Measurements from ENCODE around the gene U2AF1L4.

U2AF1L4 gene

DNA sequence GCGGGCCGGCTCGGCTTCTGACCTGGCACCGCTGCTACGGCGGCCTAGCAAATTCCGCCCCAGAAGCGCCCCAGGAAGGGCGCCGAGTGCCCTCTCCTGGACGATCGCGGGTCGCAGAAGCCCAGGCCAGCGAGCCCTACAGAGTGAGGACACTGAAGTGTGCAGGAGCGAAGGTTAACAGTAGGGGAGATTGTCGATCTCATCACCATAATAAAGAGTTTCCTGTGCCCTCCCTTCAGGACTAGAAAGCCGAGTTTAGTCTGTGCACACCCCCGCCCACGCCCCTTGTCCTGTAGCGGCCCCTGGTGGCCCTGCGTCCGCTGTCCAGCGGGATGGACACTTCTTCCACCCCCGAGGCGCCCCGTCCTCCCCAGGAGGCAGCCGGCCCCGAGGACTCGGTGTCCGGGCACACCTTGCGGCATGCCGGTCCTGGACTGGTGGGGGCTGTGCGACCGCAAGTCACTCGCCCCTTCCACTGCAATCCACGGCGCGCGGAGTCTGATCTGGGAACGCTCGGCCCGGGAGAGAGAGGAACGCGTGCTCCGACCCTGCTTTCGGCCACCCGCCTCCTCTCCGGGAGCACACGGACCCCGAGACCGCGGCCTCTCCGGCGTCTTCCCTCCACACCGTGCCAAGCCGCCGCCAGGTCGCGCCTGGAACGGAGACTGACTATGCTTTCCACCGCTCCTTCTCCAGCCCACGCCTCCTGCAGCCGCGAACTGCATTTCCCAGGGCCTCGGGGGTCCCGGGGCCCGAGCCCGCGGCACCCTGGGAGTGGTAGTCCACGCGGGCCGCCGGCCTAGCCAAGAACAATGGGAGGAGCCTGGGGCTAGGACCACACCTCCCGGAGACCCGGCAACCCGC, 28.2 kb downstream of the U2AF1L4 start:
- TF ChIP-seq BACH2 (CRISPR knock-in tag; IDR thresholded peaks at IDR 0.05; ENCODE audit: borderline replicate concordance) (no peak), RARB (CRISPR knock-in tag; IDR thresholded peaks at IDR 0.05) (no peak), SNAI2 (CRISPR knock-in tag; IDR thresholded peaks at IDR 0.05) (no peak), ISL1 (CRISPR knock-in tag; IDR thresholded peaks at IDR 0.05) (no peak), ZNF70 (CRISPR knock-in tag; IDR thresholded peaks at IDR 0.05) (no peak), ZC3H10 (CRISPR knock-in tag; IDR thresholded peaks at IDR 0.05) (no peak), CSRNP3 (CRISPR knock-in tag; IDR thresholded peaks at IDR 0.05) (no peak), TOX (CRISPR knock-in tag; IDR thresholded peaks at IDR 0.05; ENCODE audit: borderline replicate concordance) (no peak), ZNF8 (CRISPR knock-in tag; IDR thresholded peaks at IDR 0.05) (no peak), POU6F1 (CRISPR knock-in tag; IDR thresholded peaks at IDR 0.05; ENCODE audit: borderline replicate concordance, low read depth) (no peak), GLIS3 (CRISPR knock-in tag; IDR thresholded peaks at IDR 0.05) (no peak), ZFP30 (CRISPR knock-in tag; IDR thresholded peaks at IDR 0.05) (no peak), TCF4 (CRISPR knock-in tag; IDR thresholded peaks at IDR 0.05; ENCODE audit: borderline replicate concordance) (no peak), OSR1 (CRISPR knock-in tag; IDR thresholded peaks at IDR 0.05) (no peak), ZNF565 (CRISPR knock-in tag; conservative IDR thresholded peaks at IDR 0.05; ENCODE audit: low read depth) (no peak), ESRRG (CRISPR knock-in tag; IDR thresholded peaks at IDR 0.05) (no peak), ZFP3 (CRISPR knock-in tag; IDR thresholded peaks at IDR 0.05) (peak; percentile 31; the same call in 1 of the 2 replicates), CSDC2 (CRISPR knock-in tag; IDR thresholded peaks at IDR 0.05) (0 out of 2 replicates have a peak, but pooled peaks have one; percentile 35), TSHZ2 (CRISPR knock-in tag; IDR thresholded peaks at IDR 0.05) (peak; percentile 86), PATZ1 (CRISPR knock-in tag; IDR thresholded peaks at IDR 0.05; ENCODE audit: borderline replicate concordance) (no peak), PPARA (CRISPR knock-in tag; IDR thresholded peaks at IDR 0.05; ENCODE audit: borderline replicate concordance) (no peak), ARNTL (CRISPR knock-in tag; IDR thresholded peaks at IDR 0.05; ENCODE audit: borderline replicate concordance, low read depth) (no peak)
- TF ChIP-seq, protein P1, sequence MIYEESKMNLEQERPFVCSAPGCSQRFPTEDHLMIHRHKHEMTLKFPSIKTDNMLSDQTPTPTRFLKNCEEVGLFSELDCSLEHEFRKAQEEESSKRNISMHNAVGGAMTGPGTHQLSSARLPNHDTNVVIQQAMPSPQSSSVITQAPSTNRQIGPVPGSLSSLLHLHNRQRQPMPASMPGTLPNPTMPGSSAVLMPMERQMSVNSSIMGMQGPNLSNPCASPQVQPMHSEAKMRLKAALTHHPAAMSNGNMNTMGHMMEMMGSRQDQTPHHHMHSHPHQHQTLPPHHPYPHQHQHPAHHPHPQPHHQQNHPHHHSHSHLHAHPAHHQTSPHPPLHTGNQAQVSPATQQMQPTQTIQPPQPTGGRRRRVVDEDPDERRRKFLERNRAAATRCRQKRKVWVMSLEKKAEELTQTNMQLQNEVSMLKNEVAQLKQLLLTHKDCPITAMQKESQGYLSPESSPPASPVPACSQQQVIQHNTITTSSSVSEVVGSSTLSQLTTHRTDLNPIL (CRISPR knock-in tag; IDR thresholded peaks at IDR 0.05; ENCODE audit: low read depth) = no peak
- peak; percentile 91 for ATAC-seq
